Measurements from ENCODE around the gene JOSD2. TPM values are rescaled to one million over a fixed set of nuclear protein-coding genes. Genes with fewer than 3 reads are reported as not detected.

The JOSD2 gene
- total and polyA plus RNA-seq, 9 of the 15 experiments (the other 6 are each of a cell fraction or from before 2014, with no cell fraction given), result 0.06 to 14.4 (median 3.1) TPM

DNA sequence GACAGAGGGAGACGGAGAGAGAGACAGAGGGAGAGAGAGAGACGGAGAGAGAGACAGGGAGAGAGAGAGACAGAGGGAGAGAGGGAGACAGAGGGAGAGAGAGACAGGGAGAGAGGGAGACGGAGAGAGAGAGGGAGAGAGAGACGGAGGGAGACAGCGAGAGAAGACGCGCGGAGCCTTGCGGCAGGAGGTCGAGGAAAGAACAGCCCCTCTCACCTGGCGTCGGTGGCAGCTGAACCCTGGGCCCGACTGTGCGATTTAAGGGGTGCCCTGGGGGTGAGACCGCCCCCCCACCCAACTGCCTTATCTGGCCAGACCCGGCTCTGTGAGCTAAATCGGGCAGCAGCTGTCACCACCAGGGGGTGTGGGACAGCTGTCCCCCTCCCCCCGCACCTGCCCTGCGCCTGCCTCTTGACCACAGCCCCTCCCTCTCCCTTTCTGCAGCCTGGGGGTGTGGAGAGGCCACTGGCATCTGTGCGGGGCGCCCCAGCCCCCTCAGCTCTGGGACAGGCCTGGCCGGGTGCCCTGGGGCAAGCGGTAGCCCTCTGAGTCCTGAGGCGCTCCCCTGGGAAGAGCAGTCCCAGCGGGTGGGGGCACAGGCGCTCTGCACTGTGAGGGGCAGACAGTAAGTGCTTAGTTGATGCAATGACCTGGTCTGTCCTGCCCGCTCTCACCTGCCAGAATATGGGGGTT, 10.8 kb downstream of the JOSD2 start:
- intact Hi-C loops (cut with micrococcal nuclease), result no loop called here
- ATAC-seq (peak; percentile 89), FAIRE-seq (no peak), DNase-seq (ENCODE audit: extremely low read depth in 1 of 4, low spot score in 3 of 4) (peak; percentile 76 to 86 (median 80))
- Histone ChIP-seq H3K9ac (ENCODE audit: insufficient read depth in 1 of 2, low read depth in 2 of 2, low read length in 2 of 2) (peak overlapping the region in 1 of 2 experiments; percentile 58; a peak in 2 of 4 replicates), H3K4me1 (replicated peaks in 1 of 2; ENCODE audit: control insufficient read depth in 2 of 2, insufficient read depth in 2 of 2, low read length in 2 of 2) (peaks cover 0 to 29% of the 10 kb centered on the region in 2 experiments; a peak in 3 of 5 replicates), H3K36me3 (ENCODE audit: control insufficient read depth, insufficient read depth, low read length) (no peaks in the 10 kb centered on the region), H4K20me1 (replicated peaks; ENCODE audit: control insufficient read depth, insufficient read depth, low read length) (no peaks in the 10 kb centered on the region), H3K4me2 (ENCODE audit: insufficient read depth, low read length) (no peak overlapping the region), H3K4me3 (no peak overlapping the region), H3K27me3 (ENCODE audit: control insufficient read depth in 2 of 2, insufficient read depth in 2 of 2, low read length in 2 of 2) (no peaks in the 10 kb centered on the region), H3K9me3 (replicated peaks; ENCODE audit: control insufficient read depth, insufficient read depth, low read depth, low read length) (no peaks in the 10 kb centered on the region), H3K9me1 (ENCODE audit: control insufficient read depth, insufficient read depth, low read length) (no peaks in the 10 kb centered on the region), H2AFZ (ENCODE audit: low read depth, low read length) (no peak overlapping the region), H3K79me2 (ENCODE audit: control insufficient read depth, insufficient read depth, low read length) (no peaks in the 10 kb centered on the region), H3K27ac (ENCODE audit: extremely low read depth, low read depth, low read length) (no peak overlapping the region)
- ChIA-PET POLR2A (no interaction called here), CTCF (ENCODE audit: low intra/inter-chr PET ratio) (interaction anchor here (0.6 to 0.7 kb wide), 2 partner anchors 407 to 422 kb away, joined by 3 to 6 read pairs; no protein-coding TSS in a partner anchor)
- no TSS peak for BruUV-seq (replicated peaks)
- in situ Hi-C loops (cut with MboI), result no loop called here
- WGBS (ENCODE audit: insufficient coverage, low coverage, missing lambda C conversion rate), result 17% methylated on average over 14 of the region's 27 CpGs
- peak; percentile 75; the same call in 1 of the 2 replicates for TF ChIP-seq MTA3 (IDR thresholded peaks at IDR 0.05; ENCODE audit: borderline replicate concordance)
- TF ChIP-seq, protein P1, sequence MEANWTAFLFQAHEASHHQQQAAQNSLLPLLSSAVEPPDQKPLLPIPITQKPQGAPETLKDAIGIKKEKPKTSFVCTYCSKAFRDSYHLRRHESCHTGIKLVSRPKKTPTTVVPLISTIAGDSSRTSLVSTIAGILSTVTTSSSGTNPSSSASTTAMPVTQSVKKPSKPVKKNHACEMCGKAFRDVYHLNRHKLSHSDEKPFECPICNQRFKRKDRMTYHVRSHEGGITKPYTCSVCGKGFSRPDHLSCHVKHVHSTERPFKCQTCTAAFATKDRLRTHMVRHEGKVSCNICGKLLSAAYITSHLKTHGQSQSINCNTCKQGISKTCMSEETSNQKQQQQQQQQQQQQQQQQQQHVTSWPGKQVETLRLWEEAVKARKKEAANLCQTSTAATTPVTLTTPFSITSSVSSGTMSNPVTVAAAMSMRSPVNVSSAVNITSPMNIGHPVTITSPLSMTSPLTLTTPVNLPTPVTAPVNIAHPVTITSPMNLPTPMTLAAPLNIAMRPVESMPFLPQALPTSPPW (CRISPR knock-in tag; IDR thresholded peaks at IDR 0.05), result peak; percentile 93
- TF ChIP-seq, protein P2, sequence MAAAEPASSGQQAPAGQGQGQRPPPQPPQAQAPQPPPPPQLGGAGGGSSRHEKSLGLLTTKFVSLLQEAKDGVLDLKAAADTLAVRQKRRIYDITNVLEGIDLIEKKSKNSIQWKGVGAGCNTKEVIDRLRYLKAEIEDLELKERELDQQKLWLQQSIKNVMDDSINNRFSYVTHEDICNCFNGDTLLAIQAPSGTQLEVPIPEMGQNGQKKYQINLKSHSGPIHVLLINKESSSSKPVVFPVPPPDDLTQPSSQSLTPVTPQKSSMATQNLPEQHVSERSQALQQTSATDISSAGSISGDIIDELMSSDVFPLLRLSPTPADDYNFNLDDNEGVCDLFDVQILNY (CRISPR knock-in tag; IDR thresholded peaks at IDR 0.05), result no peak
- TF ChIP-seq SMAD4 (CRISPR knock-in tag; conservative IDR thresholded peaks at IDR 0.05), result peak; percentile 80
- peak; percentile 51; the same call in 1 of the 2 replicates for TF ChIP-seq NBN (IDR thresholded peaks at IDR 0.05; ENCODE audit: low read depth)
- TF ChIP-seq, protein P3, sequence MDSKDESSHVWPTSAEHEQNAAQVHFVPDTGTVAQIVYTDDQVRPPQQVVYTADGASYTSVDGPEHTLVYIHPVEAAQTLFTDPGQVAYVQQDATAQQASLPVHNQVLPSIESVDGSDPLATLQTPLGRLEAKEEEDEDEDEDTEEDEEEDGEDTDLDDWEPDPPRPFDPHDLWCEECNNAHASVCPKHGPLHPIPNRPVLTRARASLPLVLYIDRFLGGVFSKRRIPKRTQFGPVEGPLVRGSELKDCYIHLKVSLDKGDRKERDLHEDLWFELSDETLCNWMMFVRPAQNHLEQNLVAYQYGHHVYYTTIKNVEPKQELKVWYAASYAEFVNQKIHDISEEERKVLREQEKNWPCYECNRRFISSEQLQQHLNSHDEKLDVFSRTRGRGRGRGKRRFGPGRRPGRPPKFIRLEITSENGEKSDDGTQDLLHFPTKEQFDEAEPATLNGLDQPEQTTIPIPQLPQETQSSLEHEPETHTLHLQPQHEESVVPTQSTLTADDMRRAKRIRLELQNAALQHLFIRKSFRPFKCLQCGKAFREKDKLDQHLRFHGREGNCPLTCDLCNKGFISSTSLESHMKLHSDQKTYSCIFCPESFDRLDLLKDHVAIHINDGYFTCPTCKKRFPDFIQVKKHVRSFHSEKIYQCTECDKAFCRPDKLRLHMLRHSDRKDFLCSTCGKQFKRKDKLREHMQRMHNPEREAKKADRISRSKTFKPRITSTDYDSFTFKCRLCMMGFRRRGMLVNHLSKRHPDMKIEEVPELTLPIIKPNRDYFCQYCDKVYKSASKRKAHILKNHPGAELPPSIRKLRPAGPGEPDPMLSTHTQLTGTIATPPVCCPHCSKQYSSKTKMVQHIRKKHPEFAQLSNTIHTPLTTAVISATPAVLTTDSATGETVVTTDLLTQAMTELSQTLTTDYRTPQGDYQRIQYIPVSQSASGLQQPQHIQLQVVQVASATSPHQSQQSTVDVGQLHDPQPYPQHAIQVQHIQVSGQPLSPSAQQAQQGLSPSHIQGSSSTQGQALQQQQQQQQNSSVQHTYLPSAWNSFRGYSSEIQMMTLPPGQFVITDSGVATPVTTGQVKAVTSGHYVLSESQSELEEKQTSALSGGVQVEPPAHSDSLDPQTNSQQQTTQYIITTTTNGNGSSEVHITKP (IDR thresholded peaks at IDR 0.05; ENCODE audit: partially characterized antibody), result peak; percentile 45
- 0 out of 4 replicates have a peak, but pooled peaks of 1 of the 2 experiments have one; percentile 21 for TF ChIP-seq TBL1XR1 (IDR thresholded peaks at IDR 0.05; ENCODE audit: low read length in 2 of 2)
- TF ChIP-seq ZNF263 (CRISPR knock-in tag; IDR thresholded peaks at IDR 0.05; ENCODE audit: borderline replicate concordance), result peak; percentile 61; the same call in 1 of the 2 replicates
- TF ChIP-seq POLR3G (IDR thresholded peaks at IDR 0.05; ENCODE audit: extremely low read depth, insufficient read length, insufficient replicate concordance), result no peak
- TF ChIP-seq GTF2E2 (tag; IDR thresholded peaks at IDR 0.05), result no peak
- TF ChIP-seq SMARCE1 (IDR thresholded peaks at IDR 0.05), result peak; percentile 64
